Erythroblast (primary cell): Measurements from ENCODE around the gene MGAT2.

Source experiments
- GATA1 ChIP-seq: IDR thresholded peaks from 2 replicates; pipeline ENCODE4 v1.6.1; 2011; ENCODE audit warnings: low read depth, mild to moderate bottlenecking, control low read depth, low read length, moderate library complexity
- POLR2A ChIP-seq: IDR thresholded peaks from 2 replicates; pipeline ENCODE4 v1.6.1; 2011; ENCODE audit warnings: mild to moderate bottlenecking, low read length

- TF ChIP-seq POLR2A (no peak), GATA1 (no peak)
Observed at GRCh38 chr14:49637534-49638078, 17.0 kb downstream of the MGAT2 start.
